Astrocyte (in vitro differentiated cells and primary cell): ENCODE results near the gene SEMA4D. TPM values are rescaled to one million over a fixed set of nuclear protein-coding genes. Genes with fewer than 3 reads are reported as not detected.

Experiments used
- DNase-seq: peaks from one replicate; pipeline ENCODE4 v3.0.0-alpha.2; 2010; ENCODE audit warnings: low read depth
- FAIRE-seq: peaks from 2 replicates; lab custom pipeline; 2011; peaks lifted over from hg19 to GRCh38; lab: Jason Lieb, UNC
- H2AFZ ChIP-seq: 2 replicates; pipeline ENCODE4 v1.6.0; 2012; ENCODE audit warnings: low read depth, low read length, inconsistent platforms
- H3K27ac ChIP-seq: 2 replicates; pipeline ENCODE4 v1.5.1; 2011; ENCODE audit warnings: low read depth, low read length, inconsistent platforms
- H3K27me3 ChIP-seq: 2 replicates; pipeline ENCODE4 v1.6.0; 2011; ENCODE audit warnings: low read length, inconsistent platforms; ENCODE audit not compliant: insufficient read depth
- H3K36me3 ChIP-seq: 2 replicates; pipeline ENCODE4 v1.5.1; 2011; ENCODE audit warnings: low read length, inconsistent platforms; ENCODE audit not compliant: insufficient read depth
- H3K4me1 ChIP-seq: 2 replicates; pipeline ENCODE4 v1.5.1; 2011; ENCODE audit warnings: low read length, inconsistent platforms; ENCODE audit not compliant: insufficient read depth
- H3K4me2 ChIP-seq: 2 replicates; pipeline ENCODE4 v1.6.0; 2012; ENCODE audit warnings: low read length, inconsistent platforms
- H3K4me3 ChIP-seq: 2 replicates; pipeline ENCODE4 v1.5.1; 2011; ENCODE audit warnings: low read depth, mild to moderate bottlenecking, low read length, inconsistent platforms; ENCODE audit not compliant: insufficient read depth
- H3K79me2 ChIP-seq: 2 replicates; pipeline ENCODE4 v1.6.0; 2012; ENCODE audit warnings: mild to moderate bottlenecking, low read length, inconsistent platforms; ENCODE audit not compliant: insufficient read depth
- H3K9ac ChIP-seq: 2 replicates; pipeline ENCODE4 v1.6.0; 2012; ENCODE audit warnings: mild to moderate bottlenecking, low read length, inconsistent platforms
- H3K9me3 ChIP-seq: 2 replicates; pipeline ENCODE4 v1.5.1; 2012; ENCODE audit warnings: low read depth, mild to moderate bottlenecking, low read length, inconsistent platforms; ENCODE audit not compliant: insufficient read depth
- H4K20me1 ChIP-seq: 2 replicates; pipeline ENCODE4 v1.6.0; 2012; ENCODE audit warnings: low read length, inconsistent platforms; ENCODE audit not compliant: insufficient read depth
- H3K27ac Mint-ChIP-seq: one replicate; pipeline ENCODE4 v1.8.0; 2021; ENCODE audit warnings: mild to moderate bottlenecking, mixed read lengths; ENCODE audit not compliant: unreplicated experiment
- H3K27me3 Mint-ChIP-seq: one replicate; pipeline ENCODE4 v1.8.0; 2021; ENCODE audit warnings: low read depth, mixed read lengths; ENCODE audit not compliant: unreplicated experiment
- H3K36me3 Mint-ChIP-seq: one replicate; pipeline ENCODE4 v1.8.0; 2021; ENCODE audit warnings: low read depth, mixed read lengths; ENCODE audit not compliant: unreplicated experiment
- H3K4me1 Mint-ChIP-seq: one replicate; pipeline ENCODE4 v1.8.0; 2021; ENCODE audit warnings: low read depth, mixed read lengths; ENCODE audit not compliant: unreplicated experiment
- H3K4me3 Mint-ChIP-seq: one replicate; pipeline ENCODE4 v1.8.0; 2021; ENCODE audit warnings: mild to moderate bottlenecking, moderate library complexity, mixed read lengths; ENCODE audit not compliant: unreplicated experiment
- H3K9me3 Mint-ChIP-seq: one replicate; pipeline ENCODE4 v1.8.0; 2021; ENCODE audit warnings: mild to moderate bottlenecking, mixed read lengths; ENCODE audit not compliant: unreplicated experiment
- EZH2 ChIP-seq: IDR thresholded peaks from 2 replicates; pipeline ENCODE4 v1.6.1; 2012; ENCODE audit warnings: mild to moderate bottlenecking, low read length, inconsistent platforms; ENCODE audit not compliant: insufficient read depth
- total RNA-seq: library from RNA; stranded (reverse); gene quantifications from 2 replicates; pipeline ENCODE4 v1.2.1, GENCODE V29; 2021
- TF ChIP-seq, protein P1 (sequence below): IDR thresholded peaks from 2 replicates; pipeline ENCODE4 v1.5.1; 2011; ENCODE audit warnings: low read depth, mild to moderate bottlenecking, inconsistent platforms, low read length, moderate library complexity; ENCODE audit not compliant: insufficient read depth

Gene SEMA4D
- total RNA-seq, 1 donor from 2014 or later = 6.2 TPM

DNA sequence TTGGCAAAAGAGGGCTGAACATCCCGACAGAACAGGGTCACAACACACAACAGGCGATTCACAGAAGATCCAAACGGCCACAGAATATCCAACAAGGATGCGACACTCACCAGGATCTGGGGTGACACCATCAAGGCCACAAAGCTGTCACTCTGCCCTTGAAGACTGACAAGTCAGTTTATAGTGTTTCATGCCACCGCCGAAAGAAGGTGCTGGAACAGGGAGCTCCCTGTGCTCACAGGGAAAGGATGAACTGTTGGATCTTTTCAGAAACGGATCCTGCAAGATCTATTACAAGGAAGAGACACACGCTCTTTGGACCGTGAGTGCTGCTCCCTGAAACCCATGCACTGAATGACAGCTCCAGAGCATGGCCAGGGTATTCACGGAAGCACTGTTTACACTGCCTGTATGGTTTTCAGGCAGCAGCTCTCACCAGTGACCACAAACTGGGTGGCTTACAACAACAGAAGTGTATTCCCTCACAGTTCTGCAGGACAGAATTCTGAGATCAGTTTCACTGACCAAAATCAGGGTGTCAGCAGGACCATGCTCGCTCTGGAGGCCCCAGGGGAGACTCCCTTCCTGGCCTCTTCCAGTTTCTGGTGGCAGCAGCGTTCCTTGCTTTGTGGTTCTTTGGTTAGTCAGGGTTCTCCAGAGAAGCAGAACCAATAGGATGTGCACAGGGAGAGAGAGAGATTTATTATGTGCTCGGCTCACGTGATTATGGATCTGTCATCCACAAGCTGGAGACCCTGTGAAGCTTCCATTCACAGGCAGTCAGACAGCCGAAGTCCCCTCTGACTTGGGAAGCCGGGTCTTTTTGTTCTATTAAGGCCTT, 52.8 kb downstream of the SEMA4D start:
- peaks cover 9% of the 10 kb centered on the region for H3K4me1 ChIP-seq
- TF ChIP-seq EZH2 = no peak
- TF ChIP-seq, protein P1, sequence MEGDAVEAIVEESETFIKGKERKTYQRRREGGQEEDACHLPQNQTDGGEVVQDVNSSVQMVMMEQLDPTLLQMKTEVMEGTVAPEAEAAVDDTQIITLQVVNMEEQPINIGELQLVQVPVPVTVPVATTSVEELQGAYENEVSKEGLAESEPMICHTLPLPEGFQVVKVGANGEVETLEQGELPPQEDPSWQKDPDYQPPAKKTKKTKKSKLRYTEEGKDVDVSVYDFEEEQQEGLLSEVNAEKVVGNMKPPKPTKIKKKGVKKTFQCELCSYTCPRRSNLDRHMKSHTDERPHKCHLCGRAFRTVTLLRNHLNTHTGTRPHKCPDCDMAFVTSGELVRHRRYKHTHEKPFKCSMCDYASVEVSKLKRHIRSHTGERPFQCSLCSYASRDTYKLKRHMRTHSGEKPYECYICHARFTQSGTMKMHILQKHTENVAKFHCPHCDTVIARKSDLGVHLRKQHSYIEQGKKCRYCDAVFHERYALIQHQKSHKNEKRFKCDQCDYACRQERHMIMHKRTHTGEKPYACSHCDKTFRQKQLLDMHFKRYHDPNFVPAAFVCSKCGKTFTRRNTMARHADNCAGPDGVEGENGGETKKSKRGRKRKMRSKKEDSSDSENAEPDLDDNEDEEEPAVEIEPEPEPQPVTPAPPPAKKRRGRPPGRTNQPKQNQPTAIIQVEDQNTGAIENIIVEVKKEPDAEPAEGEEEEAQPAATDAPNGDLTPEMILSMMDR = no peak
- no peaks in the 10 kb centered on the region for H4K20me1 ChIP-seq
- no peak overlapping the region for H3K4me3 ChIP-seq
- no peak for FAIRE-seq
- H3K9ac ChIP-seq = no peak overlapping the region
- no peak overlapping the region for H3K27ac ChIP-seq
- H3K4me3 Mint-ChIP-seq = no peak overlapping the region
- no peak for DNase-seq
- no peak overlapping the region for H3K4me2 ChIP-seq
- no peaks in the 10 kb centered on the region for H3K36me3 ChIP-seq
- H3K79me2 ChIP-seq = no peaks in the 10 kb centered on the region
- no peak overlapping the region for H3K27ac Mint-ChIP-seq
- peaks cover 2% of the 10 kb centered on the region for H3K27me3 ChIP-seq
- H3K9me3 Mint-ChIP-seq = no peaks in the 10 kb centered on the region
- H3K4me1 Mint-ChIP-seq = peaks cover 35% of the 10 kb centered on the region
- no peak overlapping the region for H2AFZ ChIP-seq
- peaks cover 7% of the 10 kb centered on the region for H3K27me3 Mint-ChIP-seq
- H3K9me3 ChIP-seq = no peaks in the 10 kb centered on the region
- no peaks in the 10 kb centered on the region for H3K36me3 Mint-ChIP-seq

DNA sequence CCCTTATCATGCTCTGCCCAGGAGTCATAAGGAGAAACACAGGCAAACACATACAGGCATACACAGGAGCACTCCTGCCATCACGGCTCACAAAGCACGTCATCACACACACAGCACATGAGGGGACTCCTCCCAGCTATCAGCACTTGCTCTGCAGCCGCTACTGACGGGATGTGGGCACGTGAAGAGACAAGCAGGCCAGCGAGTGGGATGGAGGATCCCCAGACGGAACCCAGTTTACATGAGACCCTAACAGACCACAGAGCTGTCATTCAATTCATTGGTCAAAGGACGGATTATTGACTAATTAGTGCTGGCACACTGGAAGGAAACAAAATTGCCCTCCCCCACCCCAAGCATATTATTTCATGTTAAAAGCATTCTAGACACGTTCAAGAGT, 53.6 kb downstream of the SEMA4D start:
- Histone ChIP-seq H3K79me2 (no peaks in the 10 kb centered on the region), H3K4me3 (no peak overlapping the region), H3K27me3 (peaks cover 2% of the 10 kb centered on the region), H2AFZ (no peak overlapping the region), H3K4me2 (no peak overlapping the region), H3K36me3 (no peaks in the 10 kb centered on the region), H3K9ac (no peak overlapping the region), H3K9me3 (no peaks in the 10 kb centered on the region), H3K4me1 (peaks cover 9% of the 10 kb centered on the region), H4K20me1 (no peaks in the 10 kb centered on the region), H3K27ac (no peak overlapping the region)
- Mint-ChIP-seq H3K9me3 (no peaks in the 10 kb centered on the region), H3K27me3 (peaks cover 6% of the 10 kb centered on the region), H3K4me3 (no peak overlapping the region), H3K27ac (no peak overlapping the region), H3K36me3 (no peaks in the 10 kb centered on the region), H3K4me1 (peaks cover 37% of the 10 kb centered on the region)
- no peak for DNase-seq
- TF ChIP-seq, protein P1 = no peak
- TF ChIP-seq EZH2 = no peak
- no peak for FAIRE-seq
